ENCODE data around the gene DNAJB4. TPM values are rescaled to one million over a fixed set of nuclear protein-coding genes. Genes with fewer than 3 reads are reported as not detected.

Gene DNAJB4
- total RNA-seq, 1 experiment from 2014 or later, result 45.5 TPM

GRCh38 chr1:78047631-78048030, 42.9 kb downstream of the DNAJB4 start:
- H3K4me3 ChIP-seq, result no peak overlapping the region
- no TSS peak for BruUV-seq (replicated peaks)
- no peak overlapping the region for H3K4me2 ChIP-seq
- no peaks in the 10 kb centered on the region for H3K36me3 ChIP-seq (ENCODE audit: low read depth)
- H3K4me1 ChIP-seq (replicated peaks; ENCODE audit: insufficient read depth), result no peaks in the 10 kb centered on the region
- ChIA-PET CTCF (no interaction called here), POLR2A (ENCODE audit: unreplicated experiment) (interaction anchor here (0.7 kb wide), 1 partner anchor 38 kb away, joined by 7 read pairs; no protein-coding TSS in a partner anchor)
- H4K20me1 ChIP-seq (ENCODE audit: insufficient read depth), result no peaks in the 10 kb centered on the region
- DNase-seq, result no peak
- intact Hi-C loops (cut with micrococcal nuclease; ENCODE audit: unreplicated experiment), result no loop called here
- no peaks in the 10 kb centered on the region for H3K27me3 ChIP-seq (ENCODE audit: insufficient read depth, low read depth)
- no peak overlapping the region for H3K27ac ChIP-seq
- no peaks in the 10 kb centered on the region for H3K9me3 ChIP-seq (ENCODE audit: insufficient read depth, low read depth)
- no peak overlapping the region for H2AFZ ChIP-seq
- no peaks in the 10 kb centered on the region for H3K79me2 ChIP-seq (ENCODE audit: low read depth)
- TF ChIP-seq CTCF (conservative IDR thresholded peaks at IDR 0.05) (no peak), EZH2 (IDR thresholded peaks at IDR 0.05; ENCODE audit: low read depth) (no peak)
- no peaks in the 10 kb centered on the region for H3K9me2 ChIP-seq (ENCODE audit: insufficient read depth)
- H3F3A ChIP-seq (ENCODE audit: insufficient read depth, low read depth), result no peaks in the 10 kb centered on the region

- H3K79me2 ChIP-seq (ENCODE audit: low read depth), result no peaks in the 10 kb centered on the region
- ChIA-PET POLR2A (ENCODE audit: unreplicated experiment) (interaction anchor here (0.6 kb wide), 1 partner anchor 16 kb away, joined by 6 read pairs; no protein-coding TSS in a partner anchor), CTCF (no interaction called here)
- no peak overlapping the region for H3K4me2 ChIP-seq
- no peaks in the 10 kb centered on the region for H3K4me1 ChIP-seq (replicated peaks; ENCODE audit: insufficient read depth)
- DNase-seq, result no peak
- no TSS peak for BruUV-seq (replicated peaks)
- no peaks in the 10 kb centered on the region for H3K36me3 ChIP-seq (ENCODE audit: low read depth)
- intact Hi-C loops (cut with micrococcal nuclease; ENCODE audit: unreplicated experiment), result no loop called here
- H3K9me3 ChIP-seq (ENCODE audit: insufficient read depth, low read depth), result no peaks in the 10 kb centered on the region
- H4K20me1 ChIP-seq (ENCODE audit: insufficient read depth), result no peaks in the 10 kb centered on the region
- no peak for TF ChIP-seq EZH2 (IDR thresholded peaks at IDR 0.05; ENCODE audit: low read depth)
- no peak for TF ChIP-seq CTCF (conservative IDR thresholded peaks at IDR 0.05)
- no peak overlapping the region for H3K27ac ChIP-seq
- H2AFZ ChIP-seq, result no peak overlapping the region
- no peaks in the 10 kb centered on the region for H3K9me2 ChIP-seq (ENCODE audit: insufficient read depth)
- H3K27me3 ChIP-seq (ENCODE audit: insufficient read depth, low read depth), result no peaks in the 10 kb centered on the region
- no peaks in the 10 kb centered on the region for H3F3A ChIP-seq (ENCODE audit: insufficient read depth, low read depth)
- no peak overlapping the region for H3K4me3 ChIP-seq
These were observed 43.7 kb downstream of the DNAJB4 start for GRCh38 chr1:78048446-78048845.

GRCh38 chr1:78049396-78049795, 44.7 kb downstream of the DNAJB4 start:
- CTCF ChIA-PET, result no interaction called here
- POLR2A ChIA-PET (ENCODE audit: unreplicated experiment), result no interaction called here

More at GRCh38 chr1:78049396-78049795, 44.7 kb downstream of the DNAJB4 start:
- H3K79me2 ChIP-seq (ENCODE audit: low read depth), result no peaks in the 10 kb centered on the region
- TF ChIP-seq EZH2 (IDR thresholded peaks at IDR 0.05; ENCODE audit: low read depth) (no peak), CTCF (conservative IDR thresholded peaks at IDR 0.05) (no peak)
- no peaks in the 10 kb centered on the region for H3F3A ChIP-seq (ENCODE audit: insufficient read depth, low read depth)
- H2AFZ ChIP-seq, result no peak overlapping the region
- no peaks in the 10 kb centered on the region for H3K9me3 ChIP-seq (ENCODE audit: insufficient read depth, low read depth)
- H3K9me2 ChIP-seq (ENCODE audit: insufficient read depth), result no peaks in the 10 kb centered on the region
- BruUV-seq (replicated peaks), result no TSS peak
- H3K36me3 ChIP-seq (ENCODE audit: low read depth), result no peaks in the 10 kb centered on the region
- H4K20me1 ChIP-seq (ENCODE audit: insufficient read depth), result no peaks in the 10 kb centered on the region
- no peak overlapping the region for H3K4me2 ChIP-seq
- no peak for DNase-seq
- H3K4me3 ChIP-seq, result no peak overlapping the region
- H3K27ac ChIP-seq, result no peak overlapping the region
- H3K27me3 ChIP-seq (ENCODE audit: insufficient read depth, low read depth), result no peaks in the 10 kb centered on the region
- intact Hi-C loops (cut with micrococcal nuclease; ENCODE audit: unreplicated experiment), result no loop called here
- H3K4me1 ChIP-seq (replicated peaks; ENCODE audit: insufficient read depth), result no peaks in the 10 kb centered on the region
